Ectodermal cell (in vitro differentiated cells): Measurements from ENCODE around the gene MCAT.

ENCODE experiments used
- H3K27ac ChIP-seq: 2 replicates; pipeline ENCODE4 v1.7.0; 2013; ENCODE audit warnings: mild to moderate bottlenecking, low read depth, low read length; ENCODE audit not compliant: insufficient read depth, poor library complexity, severe bottlenecking
- H3K27me3 ChIP-seq: 2 replicates; pipeline ENCODE4 v1.7.0; 2013; ENCODE audit warnings: mild to moderate bottlenecking, low read length; ENCODE audit not compliant: insufficient read depth, control insufficient read depth, poor library complexity, severe bottlenecking
- H3K36me3 ChIP-seq: one replicate; pipeline ENCODE4 v1.7.0; 2013; ENCODE audit warnings: low read length; ENCODE audit not compliant: control insufficient read depth, insufficient read depth
- H3K4me1 ChIP-seq: one replicate; pipeline ENCODE4 v1.7.0; 2013; ENCODE audit warnings: low read length; ENCODE audit not compliant: control insufficient read depth, insufficient read depth
- H3K4me3 ChIP-seq: 2 replicates; pipeline ENCODE4 v1.7.0; 2013; ENCODE audit warnings: low read depth, low read length, control low read depth; ENCODE audit not compliant: insufficient read depth
- H3K9me3 ChIP-seq: 2 replicates; pipeline ENCODE4 v1.7.0; 2013; ENCODE audit warnings: mild to moderate bottlenecking, low read length, moderate library complexity; ENCODE audit not compliant: control insufficient read depth
- WGBS, 2 experiments: methylation state at CpG; one replicate each; pipeline ENCODE4 v1.1.7; 2013; ENCODE audit warnings: missing lambda C conversion rate in 2 of 2; 5-methylcytosine and 5-hydroxymethylcytosine counted together

The MCAT gene

GRCh38 chr22:43172191-43172590 lies 29.0 kb upstream of the MCAT start:
- Histone ChIP-seq H3K4me3 (no peak overlapping the region), H3K4me1 (no peaks in the 10 kb centered on the region), H3K27me3 (no peaks in the 10 kb centered on the region), H3K36me3 (peaks cover 25% of the 10 kb centered on the region), H3K27ac (no peak overlapping the region), H3K9me3 (no peaks in the 10 kb centered on the region)
- 96% methylated on average over 19 of the region's 19 CpGs for WGBS, 2 experiments

- H3K9me3 ChIP-seq = no peaks in the 10 kb centered on the region
- H3K4me1 ChIP-seq = no peaks in the 10 kb centered on the region
- H3K4me3 ChIP-seq = no peak overlapping the region
- 95 to 96% methylated on average over 12 of the region's 12 CpGs for WGBS, 2 experiments
- H3K27me3 ChIP-seq = no peaks in the 10 kb centered on the region
- no peak overlapping the region for H3K27ac ChIP-seq
- peaks cover 25% of the 10 kb centered on the region for H3K36me3 ChIP-seq
Observed at GRCh38 chr22:43171607-43172006, 28.4 kb upstream of the MCAT start.

GRCh38 chr22:43171019-43171491 lies 27.9 kb upstream of the MCAT start:
- no peaks in the 10 kb centered on the region for H3K27me3 ChIP-seq
- H3K36me3 ChIP-seq = peaks cover 25% of the 10 kb centered on the region
- no peaks in the 10 kb centered on the region for H3K4me1 ChIP-seq
- H3K9me3 ChIP-seq = no peaks in the 10 kb centered on the region
- H3K4me3 ChIP-seq = no peak overlapping the region
- H3K27ac ChIP-seq = no peak overlapping the region
- WGBS, 2 experiments = 90 to 91% methylated on average over 14 of the region's 14 CpGs

GRCh38 chr22:43170131-43170480 lies 26.9 kb upstream of the MCAT start:
- no peaks in the 10 kb centered on the region for H3K27me3 ChIP-seq
- H3K27ac ChIP-seq = no peak overlapping the region
- H3K4me1 ChIP-seq = no peaks in the 10 kb centered on the region
- H3K4me3 ChIP-seq = no peak overlapping the region
- H3K9me3 ChIP-seq = no peaks in the 10 kb centered on the region
- H3K36me3 ChIP-seq = peaks cover 24% of the 10 kb centered on the region
- 90 to 94% methylated on average over 9 of the region's 9 CpGs for WGBS, 2 experiments

- WGBS, 2 experiments = 92 to 93% methylated on average over 23 of the region's 23 CpGs
- Histone ChIP-seq H3K27me3 (no peaks in the 10 kb centered on the region), H3K27ac (no peak overlapping the region), H3K4me1 (no peaks in the 10 kb centered on the region), H3K4me3 (no peak overlapping the region), H3K9me3 (no peaks in the 10 kb centered on the region), H3K36me3 (peaks cover 19% of the 10 kb centered on the region)
Observed at GRCh38 chr22:43169310-43170130, 26.3 kb upstream of the MCAT start.

- Histone ChIP-seq H3K27me3 (no peaks in the 10 kb centered on the region), H3K4me3 (no peak overlapping the region), H3K27ac (no peak overlapping the region), H3K9me3 (no peaks in the 10 kb centered on the region), H3K36me3 (peaks cover 11% of the 10 kb centered on the region), H3K4me1 (no peaks in the 10 kb centered on the region)
- WGBS, 2 experiments = 95% methylated on average over 25 of the region's 25 CpGs
Observed at GRCh38 chr22:43168471-43169309, 25.5 kb upstream of the MCAT start.

GRCh38 chr22:43167001-43167589 lies 23.9 kb upstream of the MCAT start:
- H3K4me3 ChIP-seq = no peak overlapping the region
- 94 to 97% methylated on average over 19 of the region's 19 CpGs for WGBS, 2 experiments
- H3K27ac ChIP-seq = no peak overlapping the region

GRCh38 chr22:43166132-43166930 lies 23.1 kb upstream of the MCAT start:
- H3K4me1 ChIP-seq = no peaks in the 10 kb centered on the region
- H3K27me3 ChIP-seq = no peaks in the 10 kb centered on the region
- H3K27ac ChIP-seq = no peak overlapping the region
- WGBS, 2 experiments = 90% methylated on average over 23 of the region's 23 CpGs
- no peak overlapping the region for H3K4me3 ChIP-seq
- no peaks in the 10 kb centered on the region for H3K9me3 ChIP-seq
- peaks cover 7% of the 10 kb centered on the region for H3K36me3 ChIP-seq

More at GRCh38 chr22:43167001-43167589, 23.9 kb upstream of the MCAT start:
- H3K9me3 ChIP-seq = no peaks in the 10 kb centered on the region
- H3K4me1 ChIP-seq = no peaks in the 10 kb centered on the region
- no peaks in the 10 kb centered on the region for H3K27me3 ChIP-seq
- H3K36me3 ChIP-seq = peaks cover 7% of the 10 kb centered on the region

- Histone ChIP-seq H3K4me1 (no peaks in the 10 kb centered on the region), H3K36me3 (no peaks in the 10 kb centered on the region), H3K4me3 (no peak overlapping the region), H3K27ac (no peak overlapping the region), H3K9me3 (no peaks in the 10 kb centered on the region), H3K27me3 (no peaks in the 10 kb centered on the region)
- WGBS, 2 experiments = 81 to 82% methylated on average over 16 of the region's 16 CpGs
Observed at GRCh38 chr22:43164636-43165035, 21.4 kb upstream of the MCAT start.
